GM21515 (cell line): ENCODE results near the gene PAX5.

ENCODE experiments used
- ATAC-seq: cut with Tn5 transposase; IDR thresholded peaks from one replicate; pipeline ENCODE4 v1.9.1; 2021; ENCODE audit not compliant: unreplicated experiment

Gene PAX5

GRCh38 chr9:36935332-36935731 is 98.7 kb downstream of the PAX5 start:
- ATAC-seq, result no peak

- ATAC-seq, result no peak
These were observed 99.5 kb downstream of the PAX5 start for GRCh38 chr9:36934478-36935065.

GRCh38 chr9:36933676-36934215 is 100.3 kb downstream of the PAX5 start:
- ATAC-seq, result no peak

GRCh38 chr9:36932198-36932597 is 101.9 kb downstream of the PAX5 start:
- ATAC-seq, result no peak

- ATAC-seq, result no peak
These were observed 103.1 kb downstream of the PAX5 start for GRCh38 chr9:36930941-36931340.

GRCh38 chr9:36929350-36929675 is 104.8 kb downstream of the PAX5 start:
- ATAC-seq, result no peak

- ATAC-seq, result no peak
These were observed 105.3 kb downstream of the PAX5 start for GRCh38 chr9:36928670-36929349.

GRCh38 chr9:36928210-36928609 is 105.9 kb downstream of the PAX5 start:
- no peak for ATAC-seq

GRCh38 chr9:36924757-36925432 is 109.2 kb downstream of the PAX5 start:
- no peak for ATAC-seq

- no peak for ATAC-seq
These were observed 110.0 kb downstream of the PAX5 start for GRCh38 chr9:36924071-36924470.

- no peak for ATAC-seq
These were observed 110.9 kb downstream of the PAX5 start for GRCh38 chr9:36923025-36923625.

GRCh38 chr9:36922548-36922947 is 111.5 kb downstream of the PAX5 start:
- ATAC-seq, result no peak

- no peak for ATAC-seq
These were observed 119.9 kb downstream of the PAX5 start for GRCh38 chr9:36914212-36914577.

GRCh38 chr9:36913393-36914211 is 120.5 kb downstream of the PAX5 start:
- no peak for ATAC-seq

GRCh38 chr9:36912620-36913019 is 121.4 kb downstream of the PAX5 start:
- ATAC-seq, result no peak

- no peak for ATAC-seq
These were observed 122.3 kb downstream of the PAX5 start for GRCh38 chr9:36911601-36912412.

- no peak for ATAC-seq
These were observed 123.0 kb downstream of the PAX5 start for GRCh38 chr9:36911037-36911436.

- no peak for ATAC-seq
These were observed 127.6 kb downstream of the PAX5 start for GRCh38 chr9:36906492-36906891.

- ATAC-seq, result no peak
These were observed 128.7 kb downstream of the PAX5 start for GRCh38 chr9:36905101-36906066.
